Activated T-cell treated with anti-CD3 and anti-CD28 coated beads, Interleukin-2, amount 50 U/mL, for 72 hours (primary cell): ENCODE results near the gene WEE1. TPM values are rescaled to one million over a fixed set of nuclear protein-coding genes. Genes with fewer than 3 reads are reported as not detected.

Experiments
- ATAC-seq, 2 donors: fragments of 150-1000 bp; cut with Tn5 transposase; replicated peaks in 1 of 2; 2 replicates each; pipeline ENCODE4 v1.10.0; 2021; ENCODE audit warnings: moderate library complexity in 2 of 2, mild to moderate bottlenecking in 1 of 2
- DNase-seq, 2 donors: peaks; one replicate each; pipeline ENCODE4 v3.0.0; 2021 to 2022; ENCODE audit warnings: mixed read lengths in 1 of 2
- H3K27ac Mint-ChIP-seq: one replicate; pipeline ENCODE4 v1.8.0; 2022; ENCODE audit warnings: mild to moderate bottlenecking, moderate library complexity, mixed read lengths
- H3K27me3 Mint-ChIP-seq: one replicate; pipeline ENCODE4 v1.8.0; 2022; ENCODE audit warnings: low read depth, mixed read lengths
- H3K36me3 Mint-ChIP-seq, 2 donors: one replicate each; pipeline ENCODE4 v1.8.0; 2022; ENCODE audit warnings: mixed read lengths in 2 of 2, mild to moderate bottlenecking in 1 of 2; ENCODE audit not compliant: insufficient read depth in 2 of 2
- H3K4me1 Mint-ChIP-seq: one replicate; pipeline ENCODE4 v1.8.0; 2022; ENCODE audit warnings: low read depth, mixed read lengths
- H3K4me3 Mint-ChIP-seq, 2 donors: one replicate each; pipeline ENCODE4 v1.8.0; 2022; ENCODE audit warnings: mild to moderate bottlenecking in 2 of 2, mixed read lengths in 2 of 2, moderate library complexity in 2 of 2
- H3K9me3 Mint-ChIP-seq, 2 donors: one replicate each; pipeline ENCODE4 v1.8.0; 2022; ENCODE audit warnings: mixed read lengths in 2 of 2
- total RNA-seq, 2 donors: library from RNA; stranded (reverse); gene quantifications; one replicate each; pipeline ENCODE4 v1.2.3, GENCODE V29; 2022

The WEE1 gene
- total RNA-seq, 2 donors from 2014 or later = 41.6 to 45.5 TPM

- Mint-ChIP-seq H3K27me3 (no peaks in the 10 kb centered on the region), H3K27ac (no peak overlapping the region), H3K4me3 (no peak overlapping the region), H3K4me1 (no peaks in the 10 kb centered on the region), H3K9me3 (no peaks in the 10 kb centered on the region), H3K36me3 (no peaks in the 10 kb centered on the region)
- DNase-seq (no peak), ATAC-seq (no peak)
Measured at GRCh38 chr11:9625728-9626127, 52.3 kb downstream of the WEE1 start.

- Mint-ChIP-seq H3K4me3 (no peak overlapping the region), H3K9me3 (no peaks in the 10 kb centered on the region), H3K27ac (no peak overlapping the region), H3K27me3 (no peaks in the 10 kb centered on the region), H3K4me1 (no peaks in the 10 kb centered on the region), H3K36me3 (no peaks in the 10 kb centered on the region)
- no peak for DNase-seq
- ATAC-seq = no peak
Measured at GRCh38 chr11:9626496-9627394, 53.3 kb downstream of the WEE1 start.

- no peak overlapping the region for H3K4me3 Mint-ChIP-seq
- no peaks in the 10 kb centered on the region for H3K4me1 Mint-ChIP-seq
- H3K27me3 Mint-ChIP-seq = no peaks in the 10 kb centered on the region
- ATAC-seq = no peak
- peaks cover 0 to 3% of the 10 kb centered on the region in 2 donors for H3K36me3 Mint-ChIP-seq
- no peak for DNase-seq
- H3K27ac Mint-ChIP-seq = no peak overlapping the region
- peaks cover 0 to 3% of the 10 kb centered on the region in 2 donors for H3K9me3 Mint-ChIP-seq
Measured at GRCh38 chr11:9629064-9629463, 55.6 kb downstream of the WEE1 start.

GRCh38 chr11:9633679-9634078 is 60.2 kb downstream of the WEE1 start:
- no peaks in the 10 kb centered on the region for H3K4me1 Mint-ChIP-seq
- H3K27me3 Mint-ChIP-seq = no peaks in the 10 kb centered on the region
- H3K4me3 Mint-ChIP-seq = no peak overlapping the region
- no peak overlapping the region for H3K27ac Mint-ChIP-seq
- H3K9me3 Mint-ChIP-seq = peaks cover 0 to 3% of the 10 kb centered on the region in 2 donors
- DNase-seq (no peak), ATAC-seq (no peak)
- peaks cover 0 to 3% of the 10 kb centered on the region in 2 donors for H3K36me3 Mint-ChIP-seq

- H3K4me3 Mint-ChIP-seq = no peak overlapping the region
- H3K27me3 Mint-ChIP-seq = no peaks in the 10 kb centered on the region
- DNase-seq (no peak), ATAC-seq (no peak)
- peaks cover 0 to 3% of the 10 kb centered on the region in 2 donors for H3K9me3 Mint-ChIP-seq
- H3K27ac Mint-ChIP-seq = no peak overlapping the region
- H3K4me1 Mint-ChIP-seq = no peaks in the 10 kb centered on the region
- H3K36me3 Mint-ChIP-seq = peaks cover 0 to 3% of the 10 kb centered on the region in 2 donors
Measured at GRCh38 chr11:9636691-9637090, 63.2 kb downstream of the WEE1 start.

GRCh38 chr11:9639099-9639498 is 65.6 kb downstream of the WEE1 start:
- Mint-ChIP-seq H3K27ac (no peak overlapping the region), H3K4me1 (no peaks in the 10 kb centered on the region), H3K9me3 (no peaks in the 10 kb centered on the region), H3K4me3 (no peak overlapping the region), H3K27me3 (no peaks in the 10 kb centered on the region), H3K36me3 (no peaks in the 10 kb centered on the region)
- DNase-seq (no peak), ATAC-seq (no peak)

Other genes with a start within 250 kb of the WEE1 start
- gene IPO7, start 189.0 kb upstream of the WEE1 start, total RNA-seq = 100 to 1,000 TPM; 122 to 125 TPM
- 10 to 100 TPM; 21.8 to 29.1 TPM for gene ZNF143, start 112.7 kb upstream of the WEE1 start, total RNA-seq
- 10 to 100 TPM in 1 of 2 donors, 1 to 10 TPM in 1; 7.7 to 12.4 TPM for gene SWAP70, start 90.4 kb downstream of the WEE1 start, total RNA-seq